Fibroblast of lung (primary cell): ENCODE data around the gene MICU1.

Source experiments
- EZH2 ChIP-seq: IDR thresholded peaks from 2 replicates; pipeline ENCODE4 v1.5.1; 2012; ENCODE audit warnings: low read length, control low read depth, mild to moderate bottlenecking; ENCODE audit errors: missing control alignments
- TF ChIP-seq, protein P1 (sequence below), 2 donors: IDR thresholded peaks in 1 of 2; conservative IDR thresholded peaks in 1 of 2; 1 replicate in 1 of 2; 2 replicates in 1 of 2; pipeline ENCODE4 v1.5.1; 2011 to 2012; ENCODE audit warnings: low read length in 2 of 2, control low read depth in 1 of 2, inconsistent platforms in 1 of 2, low read depth in 1 of 2, mild to moderate bottlenecking in 1 of 2

DNA sequence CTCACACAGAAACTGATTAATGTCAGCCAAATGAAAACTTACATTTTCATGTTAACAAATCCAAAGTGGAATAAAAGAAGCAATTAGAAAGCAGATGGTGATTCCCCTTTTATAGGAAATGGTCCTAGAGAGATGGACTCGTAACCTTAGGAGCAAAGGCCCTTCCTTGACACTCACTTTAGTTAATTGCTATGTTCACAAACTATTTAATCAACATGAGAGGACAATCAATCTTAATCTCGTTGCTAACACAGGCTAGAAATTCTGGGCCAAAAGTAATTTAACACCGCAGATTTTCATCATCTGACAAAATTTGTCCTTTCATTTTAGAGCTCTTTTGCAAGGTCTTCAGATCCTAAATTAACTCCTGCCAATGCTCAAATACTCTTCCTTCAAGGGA, 207.2 kb downstream of the MICU1 start:
- TF ChIP-seq EZH2: no peak
- TF ChIP-seq, protein P1, sequence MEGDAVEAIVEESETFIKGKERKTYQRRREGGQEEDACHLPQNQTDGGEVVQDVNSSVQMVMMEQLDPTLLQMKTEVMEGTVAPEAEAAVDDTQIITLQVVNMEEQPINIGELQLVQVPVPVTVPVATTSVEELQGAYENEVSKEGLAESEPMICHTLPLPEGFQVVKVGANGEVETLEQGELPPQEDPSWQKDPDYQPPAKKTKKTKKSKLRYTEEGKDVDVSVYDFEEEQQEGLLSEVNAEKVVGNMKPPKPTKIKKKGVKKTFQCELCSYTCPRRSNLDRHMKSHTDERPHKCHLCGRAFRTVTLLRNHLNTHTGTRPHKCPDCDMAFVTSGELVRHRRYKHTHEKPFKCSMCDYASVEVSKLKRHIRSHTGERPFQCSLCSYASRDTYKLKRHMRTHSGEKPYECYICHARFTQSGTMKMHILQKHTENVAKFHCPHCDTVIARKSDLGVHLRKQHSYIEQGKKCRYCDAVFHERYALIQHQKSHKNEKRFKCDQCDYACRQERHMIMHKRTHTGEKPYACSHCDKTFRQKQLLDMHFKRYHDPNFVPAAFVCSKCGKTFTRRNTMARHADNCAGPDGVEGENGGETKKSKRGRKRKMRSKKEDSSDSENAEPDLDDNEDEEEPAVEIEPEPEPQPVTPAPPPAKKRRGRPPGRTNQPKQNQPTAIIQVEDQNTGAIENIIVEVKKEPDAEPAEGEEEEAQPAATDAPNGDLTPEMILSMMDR (conservative IDR thresholded peaks at IDR 0.05 in 1 of 2, IDR thresholded peaks at IDR 0.05 in 1 of 2; ENCODE audit: low read depth in 1 of 2, low read length in 2 of 2): no peak
